SK-N-SH treated with all-trans-retinoic acid at 6 μM for 48 hours (cell line): Measurements from ENCODE around the gene SGSM1.

Source experiments
- ARNTL ChIP-seq: fragments of 450-650 bp; formaldehyde crosslinking; IDR thresholded peaks from 2 replicates; pipeline ENCODE4 v1.5.0; 2020; ENCODE audit warnings: low read depth, mild to moderate bottlenecking, moderate library complexity, borderline replicate concordance
- OSR1 ChIP-seq: fragments of 250-450 bp; sonication (Bioruptor Pico); IDR thresholded peaks from 2 replicates; pipeline ENCODE4 v1.8.0; 2022; ENCODE audit warnings: moderate library complexity, mild to moderate bottlenecking, inconsistent platforms
- TF ChIP-seq, protein P1 (sequence below): fragments of 250-450 bp; sonication (Bioruptor Pico); IDR thresholded peaks from 2 replicates; pipeline ENCODE4 v1.5.1; 2020; ENCODE audit warnings: low read depth, mild to moderate bottlenecking, moderate library complexity
- TF ChIP-seq, protein P2 (sequence below): fragments of 250-450 bp; sonication (Bioruptor Pico); IDR thresholded peaks from 2 replicates; pipeline ENCODE4 v1.8.0; 2020; ENCODE audit warnings: mild to moderate bottlenecking, moderate library complexity, borderline replicate concordance

DNA sequence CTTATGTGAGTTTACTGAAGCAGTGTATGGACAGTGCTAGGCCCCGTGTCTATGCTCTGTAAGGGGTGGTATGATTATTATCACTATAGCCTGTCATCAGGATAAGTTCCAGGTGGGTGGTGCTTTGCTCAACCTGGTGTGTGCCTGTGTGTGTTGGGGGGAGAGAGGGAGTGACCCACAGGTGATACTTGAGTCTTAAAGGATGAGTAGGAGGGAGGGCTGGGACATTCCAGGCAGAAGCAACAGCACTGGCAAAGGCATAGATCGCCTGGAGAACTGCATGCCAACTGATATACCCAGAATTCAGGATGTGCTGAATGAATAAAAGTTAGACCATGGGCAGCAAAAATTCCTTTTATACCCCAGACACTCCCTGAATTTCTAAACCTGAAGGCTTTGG, 151.0 kb downstream of the SGSM1 start:
- TF ChIP-seq OSR1 = no peak
- TF ChIP-seq, protein P1, sequence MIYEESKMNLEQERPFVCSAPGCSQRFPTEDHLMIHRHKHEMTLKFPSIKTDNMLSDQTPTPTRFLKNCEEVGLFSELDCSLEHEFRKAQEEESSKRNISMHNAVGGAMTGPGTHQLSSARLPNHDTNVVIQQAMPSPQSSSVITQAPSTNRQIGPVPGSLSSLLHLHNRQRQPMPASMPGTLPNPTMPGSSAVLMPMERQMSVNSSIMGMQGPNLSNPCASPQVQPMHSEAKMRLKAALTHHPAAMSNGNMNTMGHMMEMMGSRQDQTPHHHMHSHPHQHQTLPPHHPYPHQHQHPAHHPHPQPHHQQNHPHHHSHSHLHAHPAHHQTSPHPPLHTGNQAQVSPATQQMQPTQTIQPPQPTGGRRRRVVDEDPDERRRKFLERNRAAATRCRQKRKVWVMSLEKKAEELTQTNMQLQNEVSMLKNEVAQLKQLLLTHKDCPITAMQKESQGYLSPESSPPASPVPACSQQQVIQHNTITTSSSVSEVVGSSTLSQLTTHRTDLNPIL (CRISPR knock-in tag) = no peak
- no peak for TF ChIP-seq ARNTL (CRISPR knock-in tag)
- TF ChIP-seq, protein P2, sequence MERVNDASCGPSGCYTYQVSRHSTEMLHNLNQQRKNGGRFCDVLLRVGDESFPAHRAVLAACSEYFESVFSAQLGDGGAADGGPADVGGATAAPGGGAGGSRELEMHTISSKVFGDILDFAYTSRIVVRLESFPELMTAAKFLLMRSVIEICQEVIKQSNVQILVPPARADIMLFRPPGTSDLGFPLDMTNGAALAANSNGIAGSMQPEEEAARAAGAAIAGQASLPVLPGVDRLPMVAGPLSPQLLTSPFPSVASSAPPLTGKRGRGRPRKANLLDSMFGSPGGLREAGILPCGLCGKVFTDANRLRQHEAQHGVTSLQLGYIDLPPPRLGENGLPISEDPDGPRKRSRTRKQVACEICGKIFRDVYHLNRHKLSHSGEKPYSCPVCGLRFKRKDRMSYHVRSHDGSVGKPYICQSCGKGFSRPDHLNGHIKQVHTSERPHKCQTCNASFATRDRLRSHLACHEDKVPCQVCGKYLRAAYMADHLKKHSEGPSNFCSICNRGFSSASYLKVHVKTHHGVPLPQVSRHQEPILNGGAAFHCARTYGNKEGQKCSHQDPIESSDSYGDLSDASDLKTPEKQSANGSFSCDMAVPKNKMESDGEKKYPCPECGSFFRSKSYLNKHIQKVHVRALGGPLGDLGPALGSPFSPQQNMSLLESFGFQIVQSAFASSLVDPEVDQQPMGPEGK = no peak
